CD4-positive, alpha-beta T cell treated with Interleukin-15 for 4 hours (primary cell): ENCODE measurements around the gene RIPK3.
"Not testable (repeated sequence)": the region's sequence is repeated elsewhere in the genome, so short reads cannot be mapped to it uniquely, and the experiment has no call there.

ENCODE experiments used
- DNase-seq: peaks from one replicate; pipeline ENCODE4 v3.0.0-alpha.2; 2020; ENCODE audit warnings: low spot score

RIPK3 gene

DNA sequence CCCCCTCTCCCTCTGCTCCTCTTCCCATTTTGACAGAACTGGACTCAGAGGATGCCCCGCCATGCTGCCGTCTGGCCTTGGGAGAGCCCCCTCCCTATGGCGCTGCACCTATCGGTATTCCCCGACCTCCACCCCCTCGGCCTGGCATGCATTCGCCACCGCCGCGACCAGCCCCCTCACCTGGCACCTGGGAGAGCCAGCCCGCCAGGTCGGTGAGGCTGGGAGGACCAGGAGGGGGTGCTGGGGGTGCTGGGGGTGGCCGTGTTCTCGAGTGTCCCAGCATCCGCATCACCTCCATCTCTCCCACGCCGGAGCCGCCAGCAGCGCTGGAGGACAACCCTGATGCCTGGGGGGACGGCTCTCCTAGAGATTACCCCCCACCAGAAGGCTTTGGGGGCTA lies 29.7 kb upstream of the RIPK3 start:
- no peak for DNase-seq

DNA sequence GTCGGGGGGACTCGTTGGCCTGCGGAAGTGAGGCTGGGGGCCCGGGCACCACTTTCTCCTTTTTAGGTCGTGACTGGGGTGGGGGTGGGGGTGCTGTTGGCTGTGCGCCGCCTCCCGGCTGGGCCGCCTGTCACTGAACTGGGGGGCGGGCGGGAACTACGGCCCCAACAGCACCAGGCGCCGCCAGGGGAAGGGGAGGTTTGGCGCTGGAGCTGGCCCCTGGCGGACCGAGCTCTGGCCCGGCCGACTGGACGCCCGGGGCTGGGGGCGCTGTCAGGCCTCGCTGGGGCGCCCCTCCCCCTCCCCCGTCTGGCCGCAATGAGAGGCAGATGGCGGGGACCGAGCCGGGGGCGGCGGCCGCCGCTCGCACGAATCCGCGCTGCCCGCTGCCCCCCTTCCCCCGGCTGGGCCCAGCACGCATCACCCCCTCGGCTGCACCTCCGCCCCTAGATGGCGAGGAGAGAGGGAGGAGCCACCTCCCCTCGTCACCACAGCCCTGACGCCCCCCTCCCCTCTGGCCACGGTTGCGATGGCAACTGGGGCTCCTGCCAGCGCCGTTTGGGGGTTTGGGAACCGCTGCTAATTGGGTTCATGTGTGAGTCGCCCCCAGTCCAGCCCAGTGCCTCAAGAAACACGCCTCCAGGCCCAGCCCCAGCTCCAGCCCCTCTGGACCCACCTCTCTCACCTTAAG lies 28.9 kb upstream of the RIPK3 start:
- no peak for DNase-seq

DNA sequence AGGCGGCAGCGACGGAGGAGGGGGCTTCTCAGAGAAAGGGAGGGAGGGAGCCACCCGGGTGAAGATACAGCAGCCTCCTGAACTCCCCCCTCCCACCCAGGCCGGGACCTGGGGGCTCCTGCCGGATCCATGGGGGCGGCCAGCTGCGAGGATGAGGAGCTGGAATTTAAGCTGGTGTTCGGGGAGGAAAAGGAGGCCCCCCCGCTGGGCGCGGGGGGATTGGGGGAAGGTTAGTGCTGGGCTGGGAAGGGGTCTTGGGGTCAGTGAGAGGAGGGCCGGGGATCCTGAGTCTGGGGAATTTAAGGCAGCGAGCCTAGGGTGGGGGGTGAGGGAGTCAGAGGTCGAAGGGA lies 28.4 kb upstream of the RIPK3 start:
- DNase-seq, result no peak

DNA sequence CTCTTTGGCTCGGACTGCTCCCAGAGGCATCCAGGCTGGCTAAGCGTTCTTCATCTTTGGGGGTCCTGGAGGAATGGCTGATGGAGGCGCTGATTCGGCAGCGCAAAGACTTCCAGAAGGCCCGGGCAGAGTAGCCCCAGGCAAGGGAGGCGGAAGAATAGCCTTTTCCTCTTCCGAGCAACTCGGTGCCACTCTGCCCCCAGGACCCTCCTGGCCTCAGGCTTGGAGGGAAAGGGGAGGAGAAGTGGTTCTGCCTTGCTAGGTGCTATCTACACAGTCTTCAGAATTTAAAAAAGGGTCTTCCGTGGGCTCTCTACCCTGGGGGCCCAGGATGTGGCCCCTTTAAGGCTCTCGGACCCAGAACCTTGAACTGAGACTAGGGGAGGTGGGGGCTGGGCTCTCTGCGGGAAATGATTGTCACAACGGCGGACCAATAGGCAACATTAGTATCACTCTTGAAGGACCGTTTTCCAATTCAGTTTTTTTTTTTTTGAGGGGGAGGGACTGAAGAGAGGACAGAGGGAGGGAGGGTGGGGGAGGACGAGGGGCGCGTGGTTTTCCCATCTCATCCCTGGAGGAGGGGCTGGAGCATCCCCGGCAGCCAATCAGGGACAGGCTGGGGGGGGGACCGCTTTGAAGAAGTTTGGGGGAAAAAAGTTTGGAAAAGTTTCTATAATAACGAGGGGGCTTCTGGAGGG lies 27.9 kb upstream of the RIPK3 start, which contains the start of gene NFATC4:
Gene NFATC4 (plus strand): TSS at position 671 of the 698 bp plus-strand sequence. CDS start 157 bp downstream, outside the sequence.
- DNase-seq, result no peak

DNA sequence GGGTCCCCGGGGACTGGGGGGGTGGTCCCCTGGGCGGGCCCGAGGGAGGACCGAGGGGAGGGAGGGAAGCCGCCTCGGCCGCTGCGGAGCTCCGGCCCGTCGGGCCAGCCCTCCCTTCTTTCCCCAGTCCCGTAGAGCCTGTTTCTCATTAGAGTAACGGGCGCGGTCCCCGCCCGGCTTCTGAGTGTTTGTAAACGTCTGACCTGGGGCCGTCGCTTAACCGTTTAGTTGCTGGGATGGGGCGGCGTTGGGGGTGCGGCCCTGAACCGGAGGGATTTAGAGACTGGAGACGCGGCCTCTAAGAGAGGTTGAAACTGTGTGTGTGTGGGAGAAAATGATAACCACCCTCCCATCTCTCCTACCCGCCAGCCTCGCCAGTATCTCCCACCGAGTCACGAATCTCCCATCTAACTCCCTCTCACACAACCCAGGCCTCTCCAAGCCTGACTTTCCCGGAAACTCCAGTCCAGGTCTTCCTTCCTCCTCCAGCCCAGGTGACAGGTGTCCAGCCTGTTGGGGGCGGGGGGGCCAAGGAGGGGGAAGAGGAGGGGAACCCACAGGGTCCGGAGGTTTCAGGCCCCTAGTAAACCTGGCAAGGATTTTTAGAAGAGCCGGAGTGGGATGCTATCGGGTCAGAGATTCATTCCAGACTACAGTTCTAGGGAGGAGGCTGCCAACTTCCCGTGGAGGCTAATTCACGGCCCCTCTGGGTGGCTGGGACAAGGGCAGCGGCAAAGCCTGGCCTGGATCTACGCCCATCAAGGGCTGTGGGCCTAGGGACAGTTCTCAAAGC lies 27.1 kb upstream of the RIPK3 start:
- DNase-seq, result no peak

DNA sequence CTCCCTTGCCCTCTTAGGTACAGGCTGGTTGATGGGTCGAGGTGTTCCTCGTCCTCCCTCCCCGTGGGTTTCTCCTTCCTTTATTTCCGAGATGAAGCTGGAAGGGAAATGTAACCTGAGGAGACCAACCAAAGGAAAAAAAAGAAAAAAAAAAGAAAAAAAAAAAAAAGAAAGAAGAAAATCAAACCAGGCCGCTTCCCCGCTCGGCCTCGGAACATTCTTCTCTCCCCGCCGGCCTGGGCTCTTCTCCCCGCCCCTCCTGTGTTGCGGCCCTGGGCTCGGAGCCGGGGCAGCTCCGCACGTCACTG lies 26.6 kb upstream of the RIPK3 start:
- DNase-seq, result no peak

DNA sequence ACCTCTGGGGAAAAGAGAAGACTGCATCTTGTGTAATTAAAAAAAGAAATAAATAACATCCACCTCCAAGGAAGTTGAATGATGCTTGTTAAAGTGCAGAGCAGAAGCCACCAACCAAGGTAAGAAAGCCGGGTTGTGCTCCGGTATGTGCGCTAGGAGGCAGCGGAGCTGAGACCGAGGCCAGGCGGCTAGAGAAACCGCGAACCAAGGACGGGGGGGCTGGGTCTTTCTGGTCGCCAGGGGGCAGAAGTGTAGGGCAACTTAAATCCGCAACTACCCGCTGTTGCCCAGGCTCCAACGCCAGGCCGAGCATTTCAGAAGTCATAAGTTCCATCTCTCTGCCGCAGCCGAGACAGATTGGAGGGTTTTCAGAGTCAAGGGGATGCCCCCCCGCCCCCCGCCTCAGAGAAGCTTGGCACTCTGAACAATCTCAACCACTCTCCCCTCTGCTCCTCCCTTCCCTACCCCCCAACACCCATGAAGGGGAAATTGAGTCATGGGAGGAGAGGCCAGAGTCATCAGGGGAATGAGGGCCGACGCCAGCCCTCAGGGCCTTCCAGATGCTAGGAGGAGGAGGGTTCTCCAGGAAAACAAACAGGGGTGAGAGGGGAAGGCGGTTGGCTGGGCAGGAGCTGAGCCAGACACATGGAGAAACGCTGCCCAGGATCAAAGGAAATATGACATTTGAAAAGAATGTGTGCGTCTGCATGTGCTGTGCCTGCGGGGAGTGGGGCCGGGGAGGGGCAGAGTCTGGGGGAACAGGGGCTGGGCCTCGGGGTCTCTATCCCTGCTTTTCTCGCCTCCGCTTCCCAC lies 26.0 kb upstream of the RIPK3 start:
- DNase-seq, result peak; percentile 69

DNA sequence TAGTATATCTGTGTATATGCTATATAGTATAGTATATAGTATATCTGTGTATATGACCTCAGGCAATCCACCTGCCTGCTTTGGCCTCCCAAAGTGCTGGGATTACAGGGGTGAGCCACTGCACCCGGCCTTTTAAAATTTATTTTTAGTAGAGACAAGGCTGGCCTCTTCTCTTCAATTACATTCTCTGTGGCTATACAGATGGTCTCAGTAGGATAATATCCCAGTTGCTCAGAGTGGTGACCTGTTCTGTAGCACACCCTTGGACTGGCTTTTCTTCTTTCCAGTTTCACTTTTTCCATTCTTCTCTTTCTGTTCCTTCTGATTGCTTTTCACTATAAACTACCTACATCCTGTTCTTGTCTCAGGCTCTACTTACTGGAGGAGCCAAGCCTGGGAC lies 25.1 kb upstream of the RIPK3 start:
- DNase-seq, result no peak

DNA sequence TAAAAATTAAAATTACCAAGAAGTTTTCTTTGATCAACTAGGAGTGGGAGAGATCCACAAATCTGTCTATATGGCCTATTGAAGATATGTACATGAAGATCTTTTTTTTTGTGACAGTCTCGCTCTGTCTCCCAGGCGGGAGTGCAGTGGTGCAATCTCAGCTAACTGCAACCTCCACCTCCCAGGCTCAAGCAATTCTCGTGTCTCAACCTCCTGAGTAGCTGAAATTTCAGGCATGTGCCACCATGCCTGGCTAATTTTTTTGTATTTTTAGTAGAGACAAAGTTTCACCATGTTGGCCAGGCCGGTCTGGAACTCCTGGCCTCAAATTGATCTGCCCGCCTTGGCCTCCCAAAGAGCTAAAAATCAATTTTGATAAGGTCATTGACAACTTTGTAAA lies 23.6 kb upstream of the RIPK3 start:
- no peak for DNase-seq

DNA sequence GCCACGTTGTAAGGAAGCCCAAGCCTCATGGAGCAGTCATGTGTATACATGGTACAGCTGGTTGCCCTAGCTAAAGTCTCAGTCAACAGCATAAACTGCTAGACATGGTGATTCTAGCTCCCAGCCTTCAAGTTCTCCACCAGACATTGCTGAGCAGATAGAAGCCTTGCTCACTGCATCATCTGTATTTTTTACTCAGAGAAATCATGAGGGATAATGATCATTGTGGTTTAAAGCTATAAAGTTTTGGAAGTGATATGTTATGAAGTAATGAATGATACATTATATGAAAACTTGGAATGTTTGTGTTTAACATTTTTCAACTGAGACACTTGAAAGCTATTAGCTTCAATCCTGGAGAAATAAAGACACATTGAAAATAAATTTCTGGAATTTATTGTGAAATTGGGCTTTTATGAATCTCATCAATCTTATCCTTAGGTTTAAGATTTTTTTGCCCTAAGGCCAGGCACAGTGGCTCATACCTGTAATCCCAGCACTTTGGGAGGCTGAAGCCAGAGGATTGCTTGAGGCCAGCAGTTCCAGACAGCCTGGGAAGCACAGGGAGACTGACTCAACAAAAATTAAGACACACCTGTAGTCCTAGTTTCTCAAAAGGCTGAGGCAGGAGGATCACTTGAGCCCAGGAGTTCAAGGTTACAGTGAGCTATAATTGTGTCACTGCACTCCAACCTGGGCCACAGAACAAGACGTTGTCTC lies 22.6 kb upstream of the RIPK3 start:
- DNase-seq, result no peak

DNA sequence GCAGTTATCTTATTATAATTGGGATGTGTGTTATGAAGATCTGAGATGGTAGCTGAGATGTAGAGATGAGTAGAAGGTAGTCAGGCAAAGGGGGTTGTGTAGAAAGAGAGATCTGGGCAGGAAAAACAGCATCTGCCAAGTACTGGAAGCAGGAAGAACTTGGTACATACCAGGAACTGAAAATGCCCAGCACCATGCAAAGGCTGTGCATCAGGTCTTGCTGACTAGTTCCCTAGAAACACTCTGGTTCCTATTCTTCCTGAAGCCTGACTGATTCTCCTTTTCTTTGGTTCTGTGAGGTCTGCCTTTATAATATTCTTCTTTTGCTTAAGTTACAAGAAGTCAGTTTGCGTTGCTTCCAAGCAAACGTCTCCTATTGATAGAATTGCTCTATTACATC lies 21.5 kb upstream of the RIPK3 start:
- no peak for DNase-seq

DNA sequence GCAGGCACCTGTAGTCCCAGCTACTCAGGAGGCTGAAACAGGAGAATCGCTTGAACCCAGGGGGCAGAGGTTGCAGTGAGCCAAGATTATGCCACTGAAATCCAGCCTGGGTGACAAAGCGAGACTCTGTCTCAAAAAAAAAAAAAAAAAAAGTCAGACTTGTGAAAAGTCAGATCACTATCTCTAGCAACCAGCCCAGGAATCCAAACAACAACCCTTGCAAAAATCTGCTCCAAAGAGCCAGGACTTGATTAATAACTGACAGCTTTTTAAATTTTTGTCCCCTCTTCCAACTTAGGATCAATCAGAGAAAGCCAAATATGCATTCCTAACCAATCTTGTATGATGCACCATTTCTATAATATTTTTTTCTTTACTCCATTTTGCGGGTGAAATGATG lies 20.5 kb upstream of the RIPK3 start:
- DNase-seq, result no peak

DNA sequence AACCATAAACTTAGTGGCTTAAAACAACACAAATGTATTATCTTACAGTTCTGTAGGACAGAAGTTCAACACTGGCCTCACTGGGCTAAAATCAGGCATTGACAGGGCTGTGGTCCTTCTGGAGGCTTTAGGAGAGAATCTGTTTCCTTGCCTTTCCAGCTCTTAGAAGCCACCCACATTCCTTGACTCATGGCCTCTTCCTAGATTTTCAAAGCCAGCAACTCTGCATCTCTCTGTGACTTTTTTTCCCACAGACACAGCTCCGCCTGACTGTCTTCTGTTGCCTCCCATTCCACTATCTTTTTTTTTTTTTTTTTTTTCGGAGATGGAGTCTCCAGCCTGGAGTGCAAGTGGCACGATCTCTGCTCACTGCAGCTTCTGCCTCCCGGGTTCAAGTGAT lies 16.4 kb upstream of the RIPK3 start:
- no peak for DNase-seq

DNA sequence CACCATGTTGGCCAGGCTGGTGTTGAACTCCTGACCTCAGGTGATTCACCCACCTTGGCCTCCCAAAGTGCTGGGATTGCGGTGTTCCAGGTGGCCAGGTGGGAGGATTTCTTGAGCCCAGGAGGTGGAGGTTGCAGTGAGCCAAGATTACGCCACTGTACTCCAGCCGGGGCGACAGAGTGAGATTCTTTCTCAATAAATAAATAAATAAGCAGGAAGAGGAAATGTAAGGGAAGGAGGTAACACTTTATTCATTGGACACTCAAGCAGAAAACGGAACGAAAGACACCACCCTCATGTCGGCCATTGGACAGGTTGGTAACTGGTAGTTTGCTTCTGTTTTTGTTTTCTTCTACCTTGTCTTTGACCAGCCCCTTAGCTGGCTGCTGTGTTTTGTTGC lies 15.2 kb upstream of the RIPK3 start:
- no peak for DNase-seq

DNA sequence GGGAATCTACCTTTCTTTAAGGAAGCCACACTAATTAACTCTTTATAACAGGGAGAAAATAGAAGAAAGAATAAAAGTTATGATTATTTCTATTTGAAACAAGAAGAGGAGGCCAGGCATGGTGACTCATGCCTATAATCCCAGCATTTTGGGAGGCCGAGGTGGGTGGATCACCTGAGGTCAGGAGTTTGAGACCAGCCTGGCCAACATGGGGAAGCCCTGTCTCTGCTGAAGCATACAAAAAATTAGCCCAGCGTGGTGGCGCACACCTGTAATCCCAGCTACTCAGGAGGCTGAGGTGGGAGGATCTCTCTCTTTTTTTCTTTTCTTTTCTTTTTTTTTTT lies 14.7 kb upstream of the RIPK3 start:
- DNase-seq, result not testable (repeated sequence)

DNA sequence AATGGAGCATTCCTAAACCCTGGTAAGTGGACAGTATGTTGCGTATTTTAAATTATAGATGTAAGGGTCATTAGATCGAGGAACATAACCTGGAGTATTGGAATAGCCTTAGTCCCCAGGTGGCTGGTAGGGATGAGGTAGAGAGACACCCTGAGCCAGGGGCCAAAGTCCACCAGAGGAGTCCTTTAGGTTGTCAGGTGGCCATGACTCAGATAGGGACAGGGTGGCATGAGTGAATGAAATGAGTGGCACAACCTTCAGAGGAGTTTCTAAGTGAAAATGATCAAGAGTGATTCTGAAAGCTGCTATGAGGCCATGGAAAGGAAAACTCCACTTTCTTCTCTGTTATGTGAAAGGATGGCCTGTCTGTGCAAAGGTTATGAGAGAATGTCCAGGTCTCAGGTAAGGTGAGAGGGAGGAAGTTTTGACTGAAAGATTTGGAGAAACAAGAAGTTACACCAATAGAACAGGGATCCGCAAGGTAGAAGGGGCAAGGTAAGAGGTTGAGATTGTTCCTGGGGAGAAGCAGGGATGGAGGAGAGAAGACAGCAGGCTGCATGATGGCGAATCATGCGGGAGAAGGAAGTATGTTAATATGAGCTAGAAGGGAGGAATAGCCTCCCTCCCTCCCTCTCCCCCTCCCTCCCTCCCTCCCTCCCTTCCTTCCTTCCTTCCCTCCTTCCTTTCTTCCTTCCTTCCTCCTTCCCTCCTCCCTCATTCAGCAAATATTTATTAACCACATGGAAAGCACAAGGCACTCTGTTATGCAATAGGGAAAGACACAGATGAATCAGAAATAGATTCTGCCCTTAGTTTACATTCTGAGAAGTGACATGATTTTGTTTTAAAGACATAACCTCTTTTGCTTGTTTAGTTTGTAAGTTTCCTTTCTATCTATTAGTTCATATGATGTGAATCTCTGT lies 14.0 kb upstream of the RIPK3 start:
- no peak for DNase-seq

DNA sequence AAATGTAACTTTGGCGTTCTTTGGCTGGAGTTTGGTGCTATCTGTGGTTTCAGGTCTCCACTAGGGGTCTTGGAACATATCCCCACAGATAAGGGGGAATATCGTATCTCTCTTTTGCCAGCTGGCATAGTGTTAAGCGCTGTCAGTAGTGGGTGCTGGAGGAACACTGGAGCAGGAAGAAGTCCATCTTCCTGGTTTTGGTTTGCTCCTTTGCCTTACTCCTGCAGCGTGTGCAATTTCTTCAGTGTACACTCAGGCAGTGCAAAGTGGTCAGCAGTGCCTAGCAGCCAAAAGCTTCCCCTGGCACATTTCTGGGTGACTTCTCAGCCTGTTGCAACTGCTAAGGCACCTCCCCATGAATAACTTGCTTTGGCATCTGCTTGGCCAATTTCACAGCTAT lies 11.7 kb upstream of the RIPK3 start:
- no peak for DNase-seq

DNA sequence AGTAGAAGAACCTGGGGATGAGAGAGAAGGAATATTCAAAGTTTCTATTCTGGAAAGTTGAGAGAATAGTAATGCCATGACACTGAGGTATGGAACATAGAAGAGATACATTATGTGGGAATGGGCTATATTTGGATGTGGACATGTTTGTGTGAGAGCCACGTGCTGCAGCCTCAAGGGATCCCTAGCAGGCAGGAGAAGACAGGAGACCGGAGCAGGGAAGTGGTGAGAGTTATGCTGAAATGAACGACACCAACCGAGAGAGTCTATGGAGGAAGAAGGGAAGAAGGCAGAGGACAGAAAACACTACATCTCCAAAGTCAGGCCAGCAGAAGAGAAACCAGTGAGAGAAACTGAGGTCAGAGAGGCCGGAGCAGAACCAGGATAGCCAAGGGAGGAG lies 10.0 kb upstream of the RIPK3 start:
- no peak for DNase-seq

DNA sequence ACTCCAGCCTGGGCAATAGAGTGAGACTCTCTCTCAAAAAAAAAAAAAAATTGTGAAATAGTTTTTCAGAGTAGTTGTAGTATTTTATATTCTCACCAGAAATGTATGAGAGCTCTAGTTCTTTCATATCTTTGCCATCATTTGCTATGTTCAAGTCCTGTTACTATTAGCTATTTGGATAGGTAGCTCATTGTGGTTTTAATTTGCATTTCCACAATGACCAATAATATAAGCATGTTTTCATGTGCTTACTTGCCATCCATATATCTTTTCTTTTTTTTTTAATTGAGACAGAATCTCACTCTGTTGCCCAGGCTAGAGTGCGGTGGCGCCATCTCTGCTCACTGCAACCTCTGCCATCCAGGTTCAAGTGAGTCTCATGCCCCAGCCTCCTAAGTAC lies 8.4 kb upstream of the RIPK3 start:
- no peak for DNase-seq

DNA sequence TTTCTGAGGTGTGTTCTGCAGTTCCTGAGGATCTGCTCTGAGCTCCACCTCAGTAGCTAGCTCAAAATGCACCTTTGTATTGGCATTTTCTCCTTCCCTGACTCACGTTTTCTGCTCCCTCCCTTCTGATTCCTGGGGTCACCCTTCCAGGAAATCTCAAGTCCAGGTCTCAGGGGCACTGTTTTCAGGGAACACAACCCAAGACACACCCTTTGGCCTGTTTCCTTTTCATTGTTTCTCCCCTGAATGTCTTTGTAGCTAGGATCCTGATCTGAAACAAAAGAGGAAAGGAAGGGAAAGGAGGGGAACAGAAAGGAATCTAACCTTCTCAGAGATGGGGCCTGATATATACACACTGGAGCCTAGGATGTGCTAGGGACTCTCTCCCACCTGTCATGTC lies 7.3 kb upstream of the RIPK3 start:
- no peak for DNase-seq
